HG03108 (cell line): Measurements from ENCODE around the gene HOXC6.

ENCODE experiments used
- ATAC-seq: cut with Tn5 transposase; IDR thresholded peaks from one replicate; pipeline ENCODE4 v1.9.1; 2021; ENCODE audit warnings: moderate library complexity; ENCODE audit not compliant: unreplicated experiment

The HOXC6 gene

GRCh38 chr12:54028314-54029201 is at the start of gene HOXC6:
TSS of gene HOXC6 (plus strand) at chr12:54028440. CDS start at chr12:54028522, 82 bp downstream.
- ATAC-seq: no peak

- ATAC-seq: no peak
These were observed 49.5 kb upstream of the HOXC6 start for GRCh38 chr12:53978477-53979356.

GRCh38 chr12:53980104-53980801 is 48.0 kb upstream of the HOXC6 start:
- ATAC-seq: no peak

DNA sequence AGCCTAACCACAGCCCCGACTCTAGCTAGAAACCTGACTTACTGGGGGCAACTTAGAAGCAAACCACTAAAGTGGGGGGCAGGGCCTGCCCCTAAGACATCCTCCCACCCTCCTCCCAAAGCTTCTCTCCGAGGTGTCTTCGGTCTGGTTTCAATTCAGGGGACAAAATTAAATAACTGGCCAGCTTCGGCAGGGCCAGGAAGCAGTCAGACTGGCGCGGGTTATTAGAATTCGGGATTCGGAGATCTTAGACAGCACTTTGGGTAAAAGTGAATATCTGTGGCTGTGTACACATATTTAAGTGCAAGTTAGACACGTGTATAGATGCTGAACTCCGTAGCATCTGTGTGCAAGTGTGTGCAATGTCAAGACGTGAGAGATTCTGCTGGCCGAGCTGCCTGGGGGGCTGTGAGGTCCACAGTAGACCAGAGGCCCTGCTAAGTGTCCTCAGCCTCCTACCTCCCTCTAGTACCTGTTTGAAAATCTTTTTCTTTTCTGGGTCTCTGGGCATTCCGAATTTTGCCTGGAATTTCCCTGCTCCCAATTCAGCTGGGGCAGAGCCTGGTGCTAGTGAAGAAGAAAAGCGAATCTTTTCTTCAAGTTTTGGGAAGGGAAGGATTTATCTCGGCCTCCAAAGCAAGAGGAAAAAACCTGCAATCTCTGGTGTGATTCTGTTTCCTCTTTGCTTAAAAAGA is 47.3 kb upstream of the HOXC6 start:
- ATAC-seq: no peak

- ATAC-seq: no peak
These were observed 46.3 kb upstream of the HOXC6 start for GRCh38 chr12:53981634-53982565.

GRCh38 chr12:53982648-53983567 is 45.3 kb upstream of the HOXC6 start:
- ATAC-seq: no peak

- ATAC-seq: no peak
These were observed 44.7 kb upstream of the HOXC6 start for GRCh38 chr12:53983568-53983949.

- ATAC-seq: no peak
These were observed 44.2 kb upstream of the HOXC6 start for GRCh38 chr12:53983950-53984572.

GRCh38 chr12:53984901-53985691 is 43.1 kb upstream of the HOXC6 start, which contains the start of gene HOXC10:
TSS of gene HOXC10 (plus strand) at chr12:53985146. CDS start at chr12:53985260, 114 bp downstream.
- ATAC-seq: no peak

DNA sequence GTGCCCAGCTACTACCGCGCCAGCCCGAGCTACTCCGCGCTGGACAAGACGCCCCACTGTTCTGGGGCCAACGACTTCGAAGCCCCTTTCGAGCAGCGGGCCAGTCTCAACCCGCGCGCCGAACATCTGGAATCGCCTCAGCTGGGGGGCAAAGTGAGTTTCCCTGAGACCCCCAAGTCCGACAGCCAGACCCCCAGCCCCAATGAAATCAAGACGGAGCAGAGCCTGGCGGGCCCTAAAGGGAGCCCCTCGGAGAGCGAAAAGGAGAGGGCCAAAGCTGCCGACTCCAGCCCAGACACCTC is 42.6 kb upstream of the HOXC6 start:
- ATAC-seq: no peak

GRCh38 chr12:53985994-53986685 is 42.1 kb upstream of the HOXC6 start:
- ATAC-seq: no peak

GRCh38 chr12:53986686-53987483 is 41.4 kb upstream of the HOXC6 start:
- no peak for ATAC-seq

DNA sequence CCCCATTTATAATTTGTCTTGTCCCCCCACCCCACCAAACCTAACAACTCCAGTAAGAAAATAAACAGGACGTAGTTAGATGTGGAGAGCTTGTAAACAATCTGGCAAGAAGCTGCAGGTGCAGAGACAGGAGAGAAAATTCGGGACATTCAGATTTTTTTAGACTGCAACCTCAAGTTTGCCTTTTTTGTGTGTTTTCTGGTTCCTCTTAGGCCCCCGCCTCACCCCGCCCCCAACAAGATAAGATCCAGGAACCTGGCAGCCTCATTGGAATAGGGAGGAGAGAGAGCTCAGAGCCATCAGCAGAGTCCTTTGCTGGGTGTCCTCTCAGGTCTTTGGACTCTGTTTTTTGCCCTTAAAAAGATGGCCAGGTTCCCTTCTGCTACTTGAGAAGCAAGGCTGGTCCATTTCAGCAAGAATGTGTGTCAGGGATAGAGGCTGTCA is 40.4 kb upstream of the HOXC6 start:
- ATAC-seq: no peak

GRCh38 chr12:53988541-53989226 is 39.6 kb upstream of the HOXC6 start:
- ATAC-seq: no peak
